ENCODE measurements around the gene COL23A1.

- TF ChIP-seq CTCF (conservative IDR thresholded peaks at IDR 0.05; ENCODE audit: low read depth, low read length) (no peak), EZH2 (IDR thresholded peaks at IDR 0.05; ENCODE audit: borderline replicate concordance, low read depth, low read length, poor library complexity, severe bottlenecking) (no peak)
Observed at GRCh38 chr5:178257650-178258049, 332.5 kb downstream of the COL23A1 start.
